AML-193 (cell line): Measurements from ENCODE around the gene SMIM13.

Source experiments
- DNase-seq, 2 experiments: peaks; one replicate each; lab custom pipeline; 2025; lab: John Stamatoyannopoulos, UW

The SMIM13 gene

GRCh38 chr6:11121851-11122250 is 28.2 kb downstream of the SMIM13 start:
- DNase-seq, result no peak

- DNase-seq, result no peak
Observed at GRCh38 chr6:11122380-11122779, 28.7 kb downstream of the SMIM13 start.

- no peak for DNase-seq
Observed at GRCh38 chr6:11123978-11124377, 30.3 kb downstream of the SMIM13 start.

- DNase-seq, result no peak
Observed at GRCh38 chr6:11126876-11127275, 33.2 kb downstream of the SMIM13 start.

GRCh38 chr6:11128608-11129007 is 35.0 kb downstream of the SMIM13 start:
- no peak for DNase-seq

GRCh38 chr6:11129908-11130565 is 36.4 kb downstream of the SMIM13 start:
- DNase-seq, result no peak

- no peak for DNase-seq
Observed at GRCh38 chr6:11130605-11131004, 37.0 kb downstream of the SMIM13 start.

GRCh38 chr6:11132194-11132888 is 38.7 kb downstream of the SMIM13 start:
- DNase-seq, result no peak

GRCh38 chr6:11133281-11133680 is 39.6 kb downstream of the SMIM13 start:
- no peak for DNase-seq

GRCh38 chr6:11136809-11137208 is 43.2 kb downstream of the SMIM13 start:
- no peak for DNase-seq

GRCh38 chr6:11139051-11139960 is 45.7 kb downstream of the SMIM13 start:
- peak in 1 of 2 experiments; percentile 16 for DNase-seq

GRCh38 chr6:11140056-11140455 is 46.4 kb downstream of the SMIM13 start:
- no peak for DNase-seq

- no peak for DNase-seq
Observed at GRCh38 chr6:11141295-11141694, 47.7 kb downstream of the SMIM13 start.

GRCh38 chr6:11142296-11143027 is 48.8 kb downstream of the SMIM13 start:
- no peak for DNase-seq

- DNase-seq, result peak; percentile 87 to 88
Observed at GRCh38 chr6:11143394-11144371, 50.0 kb downstream of the SMIM13 start.

- peak; percentile 83 to 91 for DNase-seq
Observed at GRCh38 chr6:11144393-11144851, 50.8 kb downstream of the SMIM13 start.

GRCh38 chr6:11146117-11146826 is 52.6 kb downstream of the SMIM13 start:
- DNase-seq, result no peak

GRCh38 chr6:11149551-11149950 is 55.9 kb downstream of the SMIM13 start:
- no peak for DNase-seq

GRCh38 chr6:11151488-11151887 is 57.9 kb downstream of the SMIM13 start:
- no peak for DNase-seq

- DNase-seq, result no peak
Observed at GRCh38 chr6:11152581-11152980, 58.9 kb downstream of the SMIM13 start.
